Measurements from ENCODE around the gene GATB. TPM values are rescaled to one million over a fixed set of nuclear protein-coding genes. Genes with fewer than 3 reads are reported as not detected.

The GATB gene
- polyA plus RNA-seq, 1 donor (not counting 4 experiments of a cell fraction or from before 2014, with no cell fraction given), result 31.0 TPM

DNA sequence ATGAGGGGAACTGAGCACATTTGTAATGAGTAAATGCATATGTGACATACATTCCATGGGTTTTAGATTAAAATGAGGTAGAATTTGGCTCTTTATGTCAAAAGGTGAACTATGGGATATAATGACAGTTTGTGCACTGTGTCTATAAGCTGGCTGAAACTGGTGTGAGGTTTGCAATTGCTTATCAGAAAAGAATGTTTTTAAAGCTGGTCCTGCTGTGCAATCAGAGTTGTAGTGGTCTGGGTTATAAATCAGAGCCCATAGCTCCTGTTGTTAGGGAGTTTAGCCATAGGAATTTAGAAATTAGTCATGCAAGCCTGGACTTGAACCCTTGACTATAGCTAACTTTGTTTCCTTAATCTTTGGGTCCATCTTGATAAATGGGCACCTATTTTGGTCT, 23.1 kb upstream of the GATB start:
- TF ChIP-seq, protein P1, sequence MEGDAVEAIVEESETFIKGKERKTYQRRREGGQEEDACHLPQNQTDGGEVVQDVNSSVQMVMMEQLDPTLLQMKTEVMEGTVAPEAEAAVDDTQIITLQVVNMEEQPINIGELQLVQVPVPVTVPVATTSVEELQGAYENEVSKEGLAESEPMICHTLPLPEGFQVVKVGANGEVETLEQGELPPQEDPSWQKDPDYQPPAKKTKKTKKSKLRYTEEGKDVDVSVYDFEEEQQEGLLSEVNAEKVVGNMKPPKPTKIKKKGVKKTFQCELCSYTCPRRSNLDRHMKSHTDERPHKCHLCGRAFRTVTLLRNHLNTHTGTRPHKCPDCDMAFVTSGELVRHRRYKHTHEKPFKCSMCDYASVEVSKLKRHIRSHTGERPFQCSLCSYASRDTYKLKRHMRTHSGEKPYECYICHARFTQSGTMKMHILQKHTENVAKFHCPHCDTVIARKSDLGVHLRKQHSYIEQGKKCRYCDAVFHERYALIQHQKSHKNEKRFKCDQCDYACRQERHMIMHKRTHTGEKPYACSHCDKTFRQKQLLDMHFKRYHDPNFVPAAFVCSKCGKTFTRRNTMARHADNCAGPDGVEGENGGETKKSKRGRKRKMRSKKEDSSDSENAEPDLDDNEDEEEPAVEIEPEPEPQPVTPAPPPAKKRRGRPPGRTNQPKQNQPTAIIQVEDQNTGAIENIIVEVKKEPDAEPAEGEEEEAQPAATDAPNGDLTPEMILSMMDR (optimal IDR thresholded peaks at IDR 0.05 in 1 of 3, IDR thresholded peaks at IDR 0.05 in 1 of 3, conservative IDR thresholded peaks at IDR 0.05 in 1 of 3; ENCODE audit: extremely low read depth in 1 of 3, insufficient read depth in 2 of 3, low read length in 3 of 3), result no peak
- no peak for TF ChIP-seq EZH2 (IDR thresholded peaks at IDR 0.05; ENCODE audit: low read length)
- dilution Hi-C loops (cut with MboI; ENCODE audit: extremely low pct_ligation_motif_present, low sequenced_read_pairs), result no loop called here
- Histone ChIP-seq H2AFZ (ENCODE audit: control insufficient read depth, low read length) (no peak overlapping the region), H3K27me3 (ENCODE audit: control insufficient read depth, extremely low read depth, insufficient read depth, low read length) (no peaks in the 10 kb centered on the region), H3K27ac (ENCODE audit: control insufficient read depth, insufficient read depth, low read length) (no peak overlapping the region), H3K4me3 (ENCODE audit: control insufficient read depth in 2 of 3, extremely low read depth in 1 of 3, insufficient read depth in 2 of 3, low read depth in 1 of 3, low read length in 3 of 3) (no peak overlapping the region), H3K79me2 (ENCODE audit: control insufficient read depth, insufficient read depth, low read length) (no peaks in the 10 kb centered on the region), H3K4me2 (ENCODE audit: control insufficient read depth, extremely low read depth, insufficient read depth, low read depth, low read length) (no peak overlapping the region), H3K4me1 (ENCODE audit: control insufficient read depth, extremely low read depth, insufficient read depth, low read length) (no peaks in the 10 kb centered on the region), H4K20me1 (ENCODE audit: control insufficient read depth, extremely low read depth, insufficient read depth, low read length) (no peaks in the 10 kb centered on the region), H3K9me1 (ENCODE audit: control insufficient read depth, extremely low read depth, insufficient read depth, low read length) (no peaks in the 10 kb centered on the region), H3K9me3 (ENCODE audit: control insufficient read depth, low read depth, low read length) (no peaks in the 10 kb centered on the region), H3K9ac (ENCODE audit: control insufficient read depth, extremely low read depth, insufficient read depth, low read length) (no peak overlapping the region), H3K36me3 (ENCODE audit: control insufficient read depth in 2 of 2, extremely low read depth in 1 of 2, insufficient read depth in 2 of 2, low read length in 2 of 2) (no peaks in the 10 kb centered on the region)
- DNase-seq (ENCODE audit: low read depth, low spot score) (no peak), FAIRE-seq (no peak)

DNA sequence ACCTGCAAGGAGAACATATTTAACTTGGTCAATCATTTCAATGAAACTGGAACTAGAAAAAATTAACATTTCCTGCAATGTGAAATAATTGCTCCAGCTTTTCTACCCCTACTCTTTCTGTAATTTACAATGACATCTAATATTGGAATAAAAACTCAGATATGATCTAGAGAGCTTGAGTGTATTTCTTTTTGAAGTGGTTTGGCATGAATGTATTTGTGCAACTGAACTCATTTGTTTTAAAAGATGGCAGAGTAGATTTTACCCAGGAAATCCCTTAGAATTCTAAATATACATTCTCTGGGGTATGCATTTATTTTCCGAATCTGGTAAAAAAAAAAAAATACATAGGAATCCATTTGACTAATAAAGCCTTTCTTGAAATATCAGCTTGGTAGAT, 21.5 kb upstream of the GATB start:
- H3K4me1 ChIP-seq (ENCODE audit: control insufficient read depth, extremely low read depth, insufficient read depth, low read length), result no peaks in the 10 kb centered on the region
- no peaks in the 10 kb centered on the region for H4K20me1 ChIP-seq (ENCODE audit: control insufficient read depth, extremely low read depth, insufficient read depth, low read length)
- H3K4me3 ChIP-seq (ENCODE audit: control insufficient read depth in 2 of 3, extremely low read depth in 1 of 3, insufficient read depth in 2 of 3, low read depth in 1 of 3, low read length in 3 of 3), result no peak overlapping the region
- H3K27ac ChIP-seq (ENCODE audit: control insufficient read depth, insufficient read depth, low read length), result no peak overlapping the region
- dilution Hi-C loops (cut with MboI; ENCODE audit: extremely low pct_ligation_motif_present, low sequenced_read_pairs), result no loop called here
- no peak overlapping the region for H2AFZ ChIP-seq (ENCODE audit: control insufficient read depth, low read length)
- no peak overlapping the region for H3K4me2 ChIP-seq (ENCODE audit: control insufficient read depth, extremely low read depth, insufficient read depth, low read depth, low read length)
- no peaks in the 10 kb centered on the region for H3K9me3 ChIP-seq (ENCODE audit: control insufficient read depth, low read depth, low read length)
- H3K9ac ChIP-seq (ENCODE audit: control insufficient read depth, extremely low read depth, insufficient read depth, low read length), result no peak overlapping the region
- no peaks in the 10 kb centered on the region for H3K9me1 ChIP-seq (ENCODE audit: control insufficient read depth, extremely low read depth, insufficient read depth, low read length)
- DNase-seq (ENCODE audit: low read depth, low spot score) (no peak), FAIRE-seq (no peak)
- H3K36me3 ChIP-seq (ENCODE audit: control insufficient read depth in 2 of 2, extremely low read depth in 1 of 2, insufficient read depth in 2 of 2, low read length in 2 of 2), result no peaks in the 10 kb centered on the region
- H3K27me3 ChIP-seq (ENCODE audit: control insufficient read depth, extremely low read depth, insufficient read depth, low read length), result no peaks in the 10 kb centered on the region
- no peaks in the 10 kb centered on the region for H3K79me2 ChIP-seq (ENCODE audit: control insufficient read depth, insufficient read depth, low read length)
- no peak for TF ChIP-seq EZH2 (IDR thresholded peaks at IDR 0.05; ENCODE audit: low read length)
- TF ChIP-seq, protein P1 (optimal IDR thresholded peaks at IDR 0.05 in 1 of 3, IDR thresholded peaks at IDR 0.05 in 1 of 3, conservative IDR thresholded peaks at IDR 0.05 in 1 of 3; ENCODE audit: extremely low read depth in 1 of 3, insufficient read depth in 2 of 3, low read length in 3 of 3), result no peak

All from keratinocyte (primary cell).